HEK293 (cell line): ENCODE data around the gene ZC3H12C.

Experiments
- BCL11B ChIP-seq: fragments of 450-650 bp; formaldehyde crosslinking; IDR thresholded peaks from 2 replicates; pipeline ENCODE4 v1.5.1; 2016; ENCODE audit warnings: low read depth, missing biosample characterization, missing genetic modification characterization
- RBAK ChIP-seq: fragments of 450-650 bp; formaldehyde crosslinking; IDR thresholded peaks from 2 replicates; pipeline ENCODE4 v1.5.1; 2016; ENCODE audit warnings: missing biosample characterization, missing genetic modification characterization
- SP2 ChIP-seq: fragments of 450-650 bp; formaldehyde crosslinking; IDR thresholded peaks from 2 replicates; pipeline ENCODE4 v1.5.1; 2016; ENCODE audit warnings: missing biosample characterization, missing genetic modification characterization
- ZNF274 ChIP-seq, 2 experiments: fragments of 200-500 bp in 1 of 2; fragments of 450-650 bp in 1 of 2; sonication (Bioruptor generic) in 1 of 2; formaldehyde crosslinking in 1 of 2; IDR thresholded peaks; 2 replicates each; pipeline versions ENCODE4 v1.5.1 to v1.6.1; 2014 to 2016; ENCODE audit warnings: borderline replicate concordance in 1 of 2, inconsistent platforms in 1 of 2, low read length in 1 of 2, missing biosample characterization in 1 of 2, missing genetic modification characterization in 1 of 2
- ZNF623 ChIP-seq: fragments of 450-650 bp; formaldehyde crosslinking; IDR thresholded peaks from 2 replicates; pipeline ENCODE4 v1.5.1; 2016; ENCODE audit warnings: missing biosample characterization, missing genetic modification characterization
- ZNF76 ChIP-seq: fragments of 450-650 bp; formaldehyde crosslinking; IDR thresholded peaks from 2 replicates; pipeline ENCODE4; 2016; ENCODE audit warnings: low read depth, missing biosample characterization, missing genetic modification characterization, borderline replicate concordance
- TF ChIP-seq, protein P1 (sequence below): fragments of 450-650 bp; formaldehyde crosslinking; IDR thresholded peaks from 2 replicates; pipeline ENCODE4 v1.5.1; 2016; ENCODE audit warnings: missing biosample characterization, missing genetic modification characterization
- TF ChIP-seq, protein P2 (sequence below): fragments of 450-650 bp; formaldehyde crosslinking; IDR thresholded peaks from 2 replicates; pipeline ENCODE4 v1.5.1; 2016; ENCODE audit warnings: missing biosample characterization, missing genetic modification characterization, low read depth
- TF ChIP-seq, protein P3 (sequence below): fragments of 450-650 bp; formaldehyde crosslinking; IDR thresholded peaks from 2 replicates; pipeline ENCODE4 v1.5.1; 2016; ENCODE audit warnings: missing biosample characterization, missing genetic modification characterization

DNA sequence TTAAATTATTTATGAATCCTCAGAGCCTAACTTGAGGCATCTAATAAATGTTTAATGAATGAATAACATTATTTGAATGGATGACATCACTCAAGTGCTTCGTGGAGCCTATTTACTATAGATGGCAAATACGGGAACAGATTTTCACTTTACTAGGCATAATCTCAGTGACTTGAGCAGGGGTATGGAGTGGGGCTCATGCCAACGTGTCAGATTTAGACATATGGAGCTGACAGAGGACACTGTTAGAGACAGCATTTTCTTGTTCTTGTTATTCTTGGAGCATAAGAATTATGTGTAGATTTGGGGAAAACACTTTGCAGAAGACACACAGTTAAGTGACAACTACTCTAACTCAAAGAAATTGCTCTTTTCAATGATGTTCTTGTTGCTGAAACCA lies 124.7 kb downstream of the ZC3H12C start:
- TF ChIP-seq SP2 (no peak), ZNF274 (IDR thresholded peaks at IDR 0.05; ENCODE audit: low read length) (no peak), ZNF274 (tag by site-specific recombination; IDR thresholded peaks at IDR 0.05; ENCODE audit: borderline replicate concordance) (no peak), ZNF76 (tag by site-specific recombination) (no peak), BCL11B (no peak), ZNF623 (no peak), RBAK (no peak)
- TF ChIP-seq, protein P1, sequence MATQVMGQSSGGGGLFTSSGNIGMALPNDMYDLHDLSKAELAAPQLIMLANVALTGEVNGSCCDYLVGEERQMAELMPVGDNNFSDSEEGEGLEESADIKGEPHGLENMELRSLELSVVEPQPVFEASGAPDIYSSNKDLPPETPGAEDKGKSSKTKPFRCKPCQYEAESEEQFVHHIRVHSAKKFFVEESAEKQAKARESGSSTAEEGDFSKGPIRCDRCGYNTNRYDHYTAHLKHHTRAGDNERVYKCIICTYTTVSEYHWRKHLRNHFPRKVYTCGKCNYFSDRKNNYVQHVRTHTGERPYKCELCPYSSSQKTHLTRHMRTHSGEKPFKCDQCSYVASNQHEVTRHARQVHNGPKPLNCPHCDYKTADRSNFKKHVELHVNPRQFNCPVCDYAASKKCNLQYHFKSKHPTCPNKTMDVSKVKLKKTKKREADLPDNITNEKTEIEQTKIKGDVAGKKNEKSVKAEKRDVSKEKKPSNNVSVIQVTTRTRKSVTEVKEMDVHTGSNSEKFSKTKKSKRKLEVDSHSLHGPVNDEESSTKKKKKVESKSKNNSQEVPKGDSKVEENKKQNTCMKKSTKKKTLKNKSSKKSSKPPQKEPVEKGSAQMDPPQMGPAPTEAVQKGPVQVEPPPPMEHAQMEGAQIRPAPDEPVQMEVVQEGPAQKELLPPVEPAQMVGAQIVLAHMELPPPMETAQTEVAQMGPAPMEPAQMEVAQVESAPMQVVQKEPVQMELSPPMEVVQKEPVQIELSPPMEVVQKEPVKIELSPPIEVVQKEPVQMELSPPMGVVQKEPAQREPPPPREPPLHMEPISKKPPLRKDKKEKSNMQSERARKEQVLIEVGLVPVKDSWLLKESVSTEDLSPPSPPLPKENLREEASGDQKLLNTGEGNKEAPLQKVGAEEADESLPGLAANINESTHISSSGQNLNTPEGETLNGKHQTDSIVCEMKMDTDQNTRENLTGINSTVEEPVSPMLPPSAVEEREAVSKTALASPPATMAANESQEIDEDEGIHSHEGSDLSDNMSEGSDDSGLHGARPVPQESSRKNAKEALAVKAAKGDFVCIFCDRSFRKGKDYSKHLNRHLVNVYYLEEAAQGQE (tag by site-specific recombination): no peak
- TF ChIP-seq, protein P2, sequence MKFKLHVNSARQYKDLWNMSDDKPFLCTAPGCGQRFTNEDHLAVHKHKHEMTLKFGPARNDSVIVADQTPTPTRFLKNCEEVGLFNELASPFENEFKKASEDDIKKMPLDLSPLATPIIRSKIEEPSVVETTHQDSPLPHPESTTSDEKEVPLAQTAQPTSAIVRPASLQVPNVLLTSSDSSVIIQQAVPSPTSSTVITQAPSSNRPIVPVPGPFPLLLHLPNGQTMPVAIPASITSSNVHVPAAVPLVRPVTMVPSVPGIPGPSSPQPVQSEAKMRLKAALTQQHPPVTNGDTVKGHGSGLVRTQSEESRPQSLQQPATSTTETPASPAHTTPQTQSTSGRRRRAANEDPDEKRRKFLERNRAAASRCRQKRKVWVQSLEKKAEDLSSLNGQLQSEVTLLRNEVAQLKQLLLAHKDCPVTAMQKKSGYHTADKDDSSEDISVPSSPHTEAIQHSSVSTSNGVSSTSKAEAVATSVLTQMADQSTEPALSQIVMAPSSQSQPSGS: peak; percentile 26; the same call in 1 of the 2 replicates
- TF ChIP-seq, protein P3, sequence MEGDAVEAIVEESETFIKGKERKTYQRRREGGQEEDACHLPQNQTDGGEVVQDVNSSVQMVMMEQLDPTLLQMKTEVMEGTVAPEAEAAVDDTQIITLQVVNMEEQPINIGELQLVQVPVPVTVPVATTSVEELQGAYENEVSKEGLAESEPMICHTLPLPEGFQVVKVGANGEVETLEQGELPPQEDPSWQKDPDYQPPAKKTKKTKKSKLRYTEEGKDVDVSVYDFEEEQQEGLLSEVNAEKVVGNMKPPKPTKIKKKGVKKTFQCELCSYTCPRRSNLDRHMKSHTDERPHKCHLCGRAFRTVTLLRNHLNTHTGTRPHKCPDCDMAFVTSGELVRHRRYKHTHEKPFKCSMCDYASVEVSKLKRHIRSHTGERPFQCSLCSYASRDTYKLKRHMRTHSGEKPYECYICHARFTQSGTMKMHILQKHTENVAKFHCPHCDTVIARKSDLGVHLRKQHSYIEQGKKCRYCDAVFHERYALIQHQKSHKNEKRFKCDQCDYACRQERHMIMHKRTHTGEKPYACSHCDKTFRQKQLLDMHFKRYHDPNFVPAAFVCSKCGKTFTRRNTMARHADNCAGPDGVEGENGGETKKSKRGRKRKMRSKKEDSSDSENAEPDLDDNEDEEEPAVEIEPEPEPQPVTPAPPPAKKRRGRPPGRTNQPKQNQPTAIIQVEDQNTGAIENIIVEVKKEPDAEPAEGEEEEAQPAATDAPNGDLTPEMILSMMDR (tag by site-specific recombination): no peak
